Measurements from ENCODE around the gene SYTL3. TPM values are rescaled to one million over a fixed set of nuclear protein-coding genes. Genes with fewer than 3 reads are reported as not detected.

Gene SYTL3
- total RNA-seq, 1 experiment from 2014 or later: 0.28 TPM

DNA sequence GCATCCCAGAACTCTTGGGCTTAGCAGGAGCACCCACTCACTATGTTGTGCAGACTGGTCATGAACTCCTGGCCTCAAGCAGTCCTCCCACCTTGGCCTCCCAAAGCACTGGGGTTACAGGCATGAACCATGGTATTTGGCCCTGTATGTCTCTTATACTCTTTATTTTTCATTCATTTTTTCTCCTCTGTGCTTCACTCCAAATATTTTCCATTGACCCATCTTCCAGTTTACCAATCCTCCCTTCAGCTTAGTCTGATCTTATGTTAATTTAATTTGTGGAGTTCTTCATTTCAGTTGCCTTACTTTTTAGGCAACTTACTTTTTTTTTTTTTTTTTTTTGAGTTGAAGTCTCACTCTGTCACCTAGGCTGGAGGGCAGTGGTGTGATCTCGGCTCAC lies 89.8 kb downstream of the SYTL3 start:
- ATAC-seq: no peak
- H3K36me3 Mint-ChIP-seq: peaks cover 5% of the 10 kb centered on the region
- ChIA-PET CTCF (interaction anchor here (1.2 kb wide), 1 partner anchor 13 kb away, joined by 3 read pairs; no protein-coding TSS in a partner anchor), POLR2A (no interaction called here)
- no peaks in the 10 kb centered on the region for H3K4me1 Mint-ChIP-seq
- H3K9me3 Mint-ChIP-seq: peaks cover 23% of the 10 kb centered on the region
- no peak overlapping the region for H3K27ac Mint-ChIP-seq
- H3K4me3 Mint-ChIP-seq: no peak overlapping the region
- H3K27me3 Mint-ChIP-seq (ENCODE audit: low read depth): peaks cover 4% of the 10 kb centered on the region; the same call in 1 of the 2 replicates
- DNase-seq (ENCODE audit: low spot score): no peak
- TF ChIP-seq TEAD1 (CRISPR knock-in tag; IDR thresholded peaks at IDR 0.05): no peak
- TF ChIP-seq, protein P1, sequence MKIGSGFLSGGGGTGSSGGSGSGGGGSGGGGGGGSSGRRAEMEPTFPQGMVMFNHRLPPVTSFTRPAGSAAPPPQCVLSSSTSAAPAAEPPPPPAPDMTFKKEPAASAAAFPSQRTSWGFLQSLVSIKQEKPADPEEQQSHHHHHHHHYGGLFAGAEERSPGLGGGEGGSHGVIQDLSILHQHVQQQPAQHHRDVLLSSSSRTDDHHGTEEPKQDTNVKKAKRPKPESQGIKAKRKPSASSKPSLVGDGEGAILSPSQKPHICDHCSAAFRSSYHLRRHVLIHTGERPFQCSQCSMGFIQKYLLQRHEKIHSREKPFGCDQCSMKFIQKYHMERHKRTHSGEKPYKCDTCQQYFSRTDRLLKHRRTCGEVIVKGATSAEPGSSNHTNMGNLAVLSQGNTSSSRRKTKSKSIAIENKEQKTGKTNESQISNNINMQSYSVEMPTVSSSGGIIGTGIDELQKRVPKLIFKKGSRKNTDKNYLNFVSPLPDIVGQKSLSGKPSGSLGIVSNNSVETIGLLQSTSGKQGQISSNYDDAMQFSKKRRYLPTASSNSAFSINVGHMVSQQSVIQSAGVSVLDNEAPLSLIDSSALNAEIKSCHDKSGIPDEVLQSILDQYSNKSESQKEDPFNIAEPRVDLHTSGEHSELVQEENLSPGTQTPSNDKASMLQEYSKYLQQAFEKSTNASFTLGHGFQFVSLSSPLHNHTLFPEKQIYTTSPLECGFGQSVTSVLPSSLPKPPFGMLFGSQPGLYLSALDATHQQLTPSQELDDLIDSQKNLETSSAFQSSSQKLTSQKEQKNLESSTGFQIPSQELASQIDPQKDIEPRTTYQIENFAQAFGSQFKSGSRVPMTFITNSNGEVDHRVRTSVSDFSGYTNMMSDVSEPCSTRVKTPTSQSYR (CRISPR knock-in tag; IDR thresholded peaks at IDR 0.05): no peak
- TF ChIP-seq, protein P2, sequence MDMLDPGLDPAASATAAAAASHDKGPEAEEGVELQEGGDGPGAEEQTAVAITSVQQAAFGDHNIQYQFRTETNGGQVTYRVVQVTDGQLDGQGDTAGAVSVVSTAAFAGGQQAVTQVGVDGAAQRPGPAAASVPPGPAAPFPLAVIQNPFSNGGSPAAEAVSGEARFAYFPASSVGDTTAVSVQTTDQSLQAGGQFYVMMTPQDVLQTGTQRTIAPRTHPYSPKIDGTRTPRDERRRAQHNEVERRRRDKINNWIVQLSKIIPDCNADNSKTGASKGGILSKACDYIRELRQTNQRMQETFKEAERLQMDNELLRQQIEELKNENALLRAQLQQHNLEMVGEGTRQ (CRISPR knock-in tag; IDR thresholded peaks at IDR 0.05): no peak
- no peak for TF ChIP-seq GRHL2 (CRISPR knock-in tag; IDR thresholded peaks at IDR 0.05; ENCODE audit: insufficient replicate concordance, severe bottlenecking)
- TF ChIP-seq, protein P3, sequence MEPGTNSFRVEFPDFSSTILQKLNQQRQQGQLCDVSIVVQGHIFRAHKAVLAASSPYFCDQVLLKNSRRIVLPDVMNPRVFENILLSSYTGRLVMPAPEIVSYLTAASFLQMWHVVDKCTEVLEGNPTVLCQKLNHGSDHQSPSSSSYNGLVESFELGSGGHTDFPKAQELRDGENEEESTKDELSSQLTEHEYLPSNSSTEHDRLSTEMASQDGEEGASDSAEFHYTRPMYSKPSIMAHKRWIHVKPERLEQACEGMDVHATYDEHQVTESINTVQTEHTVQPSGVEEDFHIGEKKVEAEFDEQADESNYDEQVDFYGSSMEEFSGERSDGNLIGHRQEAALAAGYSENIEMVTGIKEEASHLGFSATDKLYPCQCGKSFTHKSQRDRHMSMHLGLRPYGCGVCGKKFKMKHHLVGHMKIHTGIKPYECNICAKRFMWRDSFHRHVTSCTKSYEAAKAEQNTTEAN (CRISPR knock-in tag; IDR thresholded peaks at IDR 0.05): no peak
- TF ChIP-seq, protein P4, sequence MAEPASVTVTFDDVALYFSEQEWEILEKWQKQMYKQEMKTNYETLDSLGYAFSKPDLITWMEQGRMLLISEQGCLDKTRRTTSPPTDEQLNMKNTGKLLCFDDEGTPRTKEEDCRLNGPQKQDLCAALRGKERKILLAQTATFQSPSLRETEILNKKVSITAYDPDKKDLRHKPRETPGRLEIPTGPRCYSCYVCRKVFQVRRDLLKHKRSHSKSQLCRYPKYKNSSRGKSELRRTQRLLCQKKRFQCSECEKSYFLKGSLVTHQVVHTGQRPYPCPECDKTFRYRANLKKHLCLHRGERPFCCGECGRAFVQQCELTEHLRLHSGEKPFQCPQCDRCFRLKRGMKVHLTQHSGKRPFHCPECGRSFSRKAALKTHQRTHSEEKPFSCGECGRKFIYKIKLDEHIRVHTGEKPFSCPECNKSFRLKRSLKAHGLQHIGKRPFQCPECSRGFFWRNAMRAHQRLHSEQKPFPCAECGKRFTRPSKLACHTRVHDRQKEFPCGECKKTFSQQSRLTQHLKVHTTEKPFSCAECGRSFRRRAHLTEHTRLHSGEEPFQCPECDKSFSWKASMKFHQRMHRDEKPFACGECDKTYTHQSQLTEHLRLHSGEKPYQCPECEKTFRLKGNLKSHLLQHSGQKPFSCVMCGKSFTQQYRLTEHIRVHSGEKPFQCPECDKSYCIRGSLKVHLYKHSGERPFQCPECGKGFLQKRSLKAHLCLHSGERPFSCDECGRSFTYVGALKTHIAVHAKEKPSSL (CRISPR knock-in tag; conservative IDR thresholded peaks at IDR 0.05): no peak

GRCh38 chr6:158743033-158743651 lies 93.3 kb downstream of the SYTL3 start:
- H3K4me1 Mint-ChIP-seq: no peaks in the 10 kb centered on the region
- H3K4me3 Mint-ChIP-seq: no peak overlapping the region
- POLR2A ChIA-PET: interaction anchor here (0.6 to 0.9 kb wide), 2 partner anchors 29 to 131 kb away, joined by 3 to 10 read pairs; no protein-coding TSS in a partner anchor
- no peak for DNase-seq (ENCODE audit: low spot score)
- ATAC-seq: no peak
- peaks cover 4% of the 10 kb centered on the region; the same call in 1 of the 2 replicates for H3K27me3 Mint-ChIP-seq (ENCODE audit: low read depth)
- CTCF ChIA-PET: interaction anchor here (1.0 to 2.1 kb wide), 3 partner anchors 9 to 25 kb away, joined by 3 to 9 read pairs (median 3); no protein-coding TSS in a partner anchor
- H3K9me3 Mint-ChIP-seq: peaks cover 20% of the 10 kb centered on the region
- H3K27ac Mint-ChIP-seq: no peak overlapping the region
- peaks cover 5% of the 10 kb centered on the region for H3K36me3 Mint-ChIP-seq
- no peak for TF ChIP-seq ZNF138 (CRISPR knock-in tag; conservative IDR thresholded peaks at IDR 0.05)
- TF ChIP-seq, protein P4 (CRISPR knock-in tag; conservative IDR thresholded peaks at IDR 0.05): no peak
- no peak for TF ChIP-seq NR3C1 (CRISPR knock-in tag; conservative IDR thresholded peaks at IDR 0.05; ENCODE audit: low read depth)
- no peak for TF ChIP-seq ZNF423 (CRISPR knock-in tag; IDR thresholded peaks at IDR 0.05)
- no peak for TF ChIP-seq OVOL2 (CRISPR knock-in tag; IDR thresholded peaks at IDR 0.05; ENCODE audit: borderline replicate concordance)
- no peak for TF ChIP-seq KAT7 (CRISPR knock-in tag; IDR thresholded peaks at IDR 0.05; ENCODE audit: borderline replicate concordance)
- TF ChIP-seq, protein P5, sequence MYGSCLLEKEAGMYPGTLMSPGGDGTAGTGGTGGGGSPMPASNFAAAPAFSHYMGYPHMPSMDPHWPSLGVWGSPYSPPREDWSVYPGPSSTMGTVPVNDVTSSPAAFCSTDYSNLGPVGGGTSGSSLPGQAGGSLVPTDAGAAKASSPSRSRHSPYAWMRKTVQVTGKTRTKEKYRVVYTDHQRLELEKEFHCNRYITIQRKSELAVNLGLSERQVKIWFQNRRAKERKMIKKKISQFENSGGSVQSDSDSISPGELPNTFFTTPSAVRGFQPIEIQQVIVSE (CRISPR knock-in tag; IDR thresholded peaks at IDR 0.05; ENCODE audit: borderline replicate concordance): no peak
- no peak for TF ChIP-seq NR1H2 (CRISPR knock-in tag; IDR thresholded peaks at IDR 0.05)
- TF ChIP-seq, protein P6, sequence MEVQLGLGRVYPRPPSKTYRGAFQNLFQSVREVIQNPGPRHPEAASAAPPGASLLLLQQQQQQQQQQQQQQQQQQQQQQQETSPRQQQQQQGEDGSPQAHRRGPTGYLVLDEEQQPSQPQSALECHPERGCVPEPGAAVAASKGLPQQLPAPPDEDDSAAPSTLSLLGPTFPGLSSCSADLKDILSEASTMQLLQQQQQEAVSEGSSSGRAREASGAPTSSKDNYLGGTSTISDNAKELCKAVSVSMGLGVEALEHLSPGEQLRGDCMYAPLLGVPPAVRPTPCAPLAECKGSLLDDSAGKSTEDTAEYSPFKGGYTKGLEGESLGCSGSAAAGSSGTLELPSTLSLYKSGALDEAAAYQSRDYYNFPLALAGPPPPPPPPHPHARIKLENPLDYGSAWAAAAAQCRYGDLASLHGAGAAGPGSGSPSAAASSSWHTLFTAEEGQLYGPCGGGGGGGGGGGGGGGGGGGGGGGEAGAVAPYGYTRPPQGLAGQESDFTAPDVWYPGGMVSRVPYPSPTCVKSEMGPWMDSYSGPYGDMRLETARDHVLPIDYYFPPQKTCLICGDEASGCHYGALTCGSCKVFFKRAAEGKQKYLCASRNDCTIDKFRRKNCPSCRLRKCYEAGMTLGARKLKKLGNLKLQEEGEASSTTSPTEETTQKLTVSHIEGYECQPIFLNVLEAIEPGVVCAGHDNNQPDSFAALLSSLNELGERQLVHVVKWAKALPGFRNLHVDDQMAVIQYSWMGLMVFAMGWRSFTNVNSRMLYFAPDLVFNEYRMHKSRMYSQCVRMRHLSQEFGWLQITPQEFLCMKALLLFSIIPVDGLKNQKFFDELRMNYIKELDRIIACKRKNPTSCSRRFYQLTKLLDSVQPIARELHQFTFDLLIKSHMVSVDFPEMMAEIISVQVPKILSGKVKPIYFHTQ (CRISPR knock-in tag; IDR thresholded peaks at IDR 0.05): no peak
- no peak for TF ChIP-seq IRF2 (CRISPR knock-in tag; IDR thresholded peaks at IDR 0.05; ENCODE audit: borderline replicate concordance, low read depth)
- TF ChIP-seq MLX (CRISPR knock-in tag; IDR thresholded peaks at IDR 0.05): no peak
- TF ChIP-seq, protein P3 (CRISPR knock-in tag; IDR thresholded peaks at IDR 0.05): no peak

Measured in WTC11 (cell line).